ENCODE measurements around the gene SNRNP25.
A peak's percentile ranks its signal among the peaks of the same experiment; 100 is the strongest.

The SNRNP25 gene

DNA sequence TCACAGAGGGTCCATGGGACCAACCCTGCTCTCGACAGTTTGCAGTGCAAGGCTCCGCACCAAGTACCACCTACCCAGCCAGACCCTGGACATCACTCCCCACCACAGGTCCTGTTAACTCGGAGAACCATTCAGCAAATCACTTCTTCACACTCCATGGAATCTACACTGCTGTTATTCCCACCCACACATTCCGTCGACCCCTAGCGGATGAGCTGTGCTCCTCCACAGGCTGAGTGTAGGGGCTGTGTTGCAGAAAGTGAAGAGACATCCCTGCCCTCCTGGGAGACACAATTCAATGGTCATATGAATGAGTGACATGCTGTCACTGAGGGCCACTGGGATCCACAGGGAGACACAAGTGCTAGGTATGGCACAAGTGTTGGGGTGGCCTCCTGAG, 51.9 kb downstream of the SNRNP25 start:
- in situ Hi-C loops (cut with MboI; ENCODE audit: low sequenced_read_pairs, unreplicated experiment) = no loop called here
- DNase-seq (ENCODE audit: low spot score) = no peak
- TF ChIP-seq, protein P1, sequence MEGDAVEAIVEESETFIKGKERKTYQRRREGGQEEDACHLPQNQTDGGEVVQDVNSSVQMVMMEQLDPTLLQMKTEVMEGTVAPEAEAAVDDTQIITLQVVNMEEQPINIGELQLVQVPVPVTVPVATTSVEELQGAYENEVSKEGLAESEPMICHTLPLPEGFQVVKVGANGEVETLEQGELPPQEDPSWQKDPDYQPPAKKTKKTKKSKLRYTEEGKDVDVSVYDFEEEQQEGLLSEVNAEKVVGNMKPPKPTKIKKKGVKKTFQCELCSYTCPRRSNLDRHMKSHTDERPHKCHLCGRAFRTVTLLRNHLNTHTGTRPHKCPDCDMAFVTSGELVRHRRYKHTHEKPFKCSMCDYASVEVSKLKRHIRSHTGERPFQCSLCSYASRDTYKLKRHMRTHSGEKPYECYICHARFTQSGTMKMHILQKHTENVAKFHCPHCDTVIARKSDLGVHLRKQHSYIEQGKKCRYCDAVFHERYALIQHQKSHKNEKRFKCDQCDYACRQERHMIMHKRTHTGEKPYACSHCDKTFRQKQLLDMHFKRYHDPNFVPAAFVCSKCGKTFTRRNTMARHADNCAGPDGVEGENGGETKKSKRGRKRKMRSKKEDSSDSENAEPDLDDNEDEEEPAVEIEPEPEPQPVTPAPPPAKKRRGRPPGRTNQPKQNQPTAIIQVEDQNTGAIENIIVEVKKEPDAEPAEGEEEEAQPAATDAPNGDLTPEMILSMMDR (IDR thresholded peaks at IDR 0.05; ENCODE audit: borderline replicate concordance, control extremely low read depth, extremely low read depth, insufficient read depth, missing control alignments) = no peak

DNA sequence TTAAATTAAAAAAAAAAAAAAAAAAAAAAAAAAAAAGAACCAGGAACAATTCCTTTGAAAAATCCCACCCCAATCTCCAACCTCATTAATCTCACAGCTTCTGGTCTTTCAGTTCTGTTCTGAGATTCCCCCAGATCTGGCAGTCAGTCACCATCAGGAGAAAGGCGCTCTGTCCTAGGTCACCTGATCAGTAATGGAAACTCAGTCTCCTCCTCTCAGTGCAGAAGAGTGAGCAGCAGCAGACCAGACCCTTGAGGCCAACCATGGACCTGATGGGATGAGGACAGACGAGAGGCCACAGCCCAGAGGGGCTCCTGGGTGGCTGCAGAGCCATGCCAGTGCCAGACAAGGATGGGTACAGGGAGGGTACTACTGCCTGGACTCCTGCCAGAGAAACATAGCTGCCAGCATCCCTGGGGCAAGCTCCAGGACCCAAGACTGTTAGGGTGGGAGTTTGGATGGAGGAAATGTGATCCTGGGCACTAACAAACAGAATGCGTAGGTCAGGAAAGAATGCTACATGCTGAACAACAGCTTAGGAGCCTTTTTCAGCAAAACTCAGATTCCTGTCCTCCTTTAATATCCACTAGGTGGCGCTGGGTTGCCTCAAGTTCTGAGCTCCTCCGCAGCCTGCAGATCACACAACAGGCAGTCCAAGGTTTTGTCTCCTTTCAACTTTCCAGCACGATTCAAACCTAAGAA, 53.1 kb downstream of the SNRNP25 start:
- peak; percentile 82 for DNase-seq (ENCODE audit: low spot score)
- in situ Hi-C loops (cut with MboI; ENCODE audit: low sequenced_read_pairs, unreplicated experiment) = no loop called here
- TF ChIP-seq, protein P1 (IDR thresholded peaks at IDR 0.05; ENCODE audit: borderline replicate concordance, control extremely low read depth, extremely low read depth, insufficient read depth, missing control alignments) = peak; percentile 62
